GM10266 (cell line): ENCODE results near the gene RNF213.
"Not testable (repeated sequence)": the region's sequence is repeated elsewhere in the genome, so short reads cannot be mapped to it uniquely, and the experiment has no call there.

ENCODE experiments used
- DNase-seq: peaks from one replicate; pipeline ENCODE4 v3.0.0; 2012; ENCODE audit errors: extremely low spot score
- CTCF ChIP-seq: IDR thresholded peaks from 2 replicates; pipeline ENCODE4 v1.5.1; 2012; ENCODE audit warnings: mild to moderate bottlenecking, low read depth; ENCODE audit not compliant: control insufficient read depth, insufficient read depth; ENCODE audit errors: missing control alignments

The RNF213 gene

GRCh38 chr17:80393961-80394360 is 133.3 kb downstream of the RNF213 start:
- no peak for DNase-seq
- TF ChIP-seq CTCF, result no peak

- no peak for TF ChIP-seq CTCF
- DNase-seq, result no peak
Measured at GRCh38 chr17:80394629-80395216, 134.1 kb downstream of the RNF213 start.

- TF ChIP-seq CTCF, result no peak
- no peak for DNase-seq
Measured at GRCh38 chr17:80395402-80396151, 134.9 kb downstream of the RNF213 start.

- TF ChIP-seq CTCF, result no peak
- DNase-seq, result no peak
Measured at GRCh38 chr17:80396157-80397033, 135.7 kb downstream of the RNF213 start.

- no peak for DNase-seq
- no peak for TF ChIP-seq CTCF
Measured at GRCh38 chr17:80397034-80397387, 136.4 kb downstream of the RNF213 start.

GRCh38 chr17:80397686-80398085 is 137.0 kb downstream of the RNF213 start:
- TF ChIP-seq CTCF, result no peak
- no peak for DNase-seq

- not testable (repeated sequence) for DNase-seq
Measured at GRCh38 chr17:80401086-80401485, 140.4 kb downstream of the RNF213 start.

GRCh38 chr17:80402102-80402501 is 141.4 kb downstream of the RNF213 start:
- not testable (repeated sequence) for DNase-seq
